Fibroblast of skin of back (primary cell): ENCODE data around the gene PLXDC2.

Experiments
- DNase-seq: peaks from one replicate; pipeline ENCODE4 v3.0.0-alpha.2; 2013

PLXDC2 gene

DNA sequence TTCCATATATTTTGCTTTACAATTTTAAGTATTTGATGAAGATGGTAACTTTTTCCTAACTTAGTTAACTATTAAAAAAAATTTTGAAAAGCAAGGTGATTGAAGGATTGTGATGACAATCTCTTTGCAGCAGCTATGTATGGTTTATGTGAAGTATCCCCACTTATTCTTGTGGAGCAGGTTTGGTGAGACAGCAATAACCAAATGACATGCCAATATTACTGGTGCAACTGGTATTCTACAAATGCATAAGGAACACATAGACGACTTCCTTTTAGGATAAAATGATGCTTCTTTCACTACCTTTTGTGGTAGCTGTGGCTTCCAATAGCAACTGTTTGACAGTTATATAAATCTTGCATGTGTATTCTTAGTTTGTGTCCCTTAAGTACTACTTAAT lies 465.3 kb downstream of the PLXDC2 start:
- no peak for DNase-seq

DNA sequence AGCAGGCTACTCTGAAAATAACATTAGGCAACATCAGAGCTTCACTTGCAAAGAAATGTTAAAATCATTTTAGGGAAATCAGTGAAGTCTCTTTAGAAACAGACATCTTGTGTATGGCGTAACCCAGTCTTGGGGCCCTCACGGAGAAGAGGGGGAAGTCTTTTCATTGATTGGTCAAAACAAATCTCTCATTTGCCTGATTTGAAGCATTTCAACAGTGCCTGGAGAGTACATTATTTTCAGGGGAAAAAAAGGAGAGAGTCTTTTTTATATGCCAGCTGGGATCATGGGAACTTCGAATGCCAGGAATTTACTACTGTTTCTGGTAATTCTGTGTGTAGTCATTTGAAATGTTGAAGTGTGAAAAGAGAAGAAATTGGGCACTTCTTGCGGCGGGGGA lies 471.4 kb downstream of the PLXDC2 start:
- DNase-seq = no peak

- DNase-seq = no peak
These were observed 471.8 kb downstream of the PLXDC2 start for GRCh38 chr10:20288060-20288459.

GRCh38 chr10:20289070-20289828 lies 473.0 kb downstream of the PLXDC2 start:
- DNase-seq = no peak

- DNase-seq = no peak
These were observed 482.2 kb downstream of the PLXDC2 start for GRCh38 chr10:20298417-20298816.

- DNase-seq = peak; percentile 44
These were observed 483.0 kb downstream of the PLXDC2 start for GRCh38 chr10:20299034-20299736.

DNA sequence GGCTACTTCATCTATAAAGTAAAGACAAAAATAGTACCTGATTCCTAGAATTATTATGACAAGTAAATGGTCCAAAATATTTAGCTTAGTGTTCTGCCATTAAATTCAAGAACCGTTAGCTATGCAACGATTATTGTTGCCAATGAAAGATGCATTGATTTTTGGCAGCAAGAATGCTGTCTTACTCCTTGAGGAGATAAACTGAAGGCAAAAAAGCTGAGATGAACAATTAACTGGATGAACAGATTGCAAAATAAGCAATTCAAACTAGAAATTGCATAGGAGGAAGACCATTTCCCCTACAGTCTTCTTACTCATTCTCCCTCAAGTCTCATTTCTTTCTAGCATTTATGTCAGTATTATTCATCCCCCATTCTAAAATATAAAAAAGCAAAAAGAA lies 484.5 kb downstream of the PLXDC2 start:
- no peak for DNase-seq

- no peak for DNase-seq
These were observed 485.8 kb downstream of the PLXDC2 start for GRCh38 chr10:20302033-20302432.

GRCh38 chr10:20303453-20304152 lies 487.4 kb downstream of the PLXDC2 start:
- no peak for DNase-seq

- no peak for DNase-seq
These were observed 497.4 kb downstream of the PLXDC2 start for GRCh38 chr10:20313665-20314064.

- DNase-seq = no peak
These were observed 498.2 kb downstream of the PLXDC2 start for GRCh38 chr10:20314431-20314830.

- no peak for DNase-seq
These were observed 511.7 kb downstream of the PLXDC2 start for GRCh38 chr10:20327954-20328353.

GRCh38 chr10:20330246-20330645 lies 514.0 kb downstream of the PLXDC2 start:
- no peak for DNase-seq

DNA sequence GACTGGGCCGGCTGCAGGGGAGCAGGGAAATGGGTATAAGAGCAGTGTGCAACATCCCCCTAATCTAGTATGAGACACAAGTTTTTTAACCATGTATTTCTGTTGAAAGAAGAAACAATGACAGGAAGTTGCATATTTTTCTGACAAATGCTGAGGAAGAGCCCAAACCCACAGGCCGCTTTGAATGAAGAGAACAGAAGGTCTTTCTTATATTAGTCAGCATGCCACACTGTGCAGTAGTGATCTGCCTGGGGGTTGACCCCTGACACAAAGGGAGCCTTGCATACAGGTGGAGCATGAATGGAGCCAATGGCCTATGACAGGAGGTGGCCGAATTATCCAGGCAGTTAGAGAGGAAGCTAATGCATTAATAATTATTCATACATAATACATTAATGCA lies 518.3 kb downstream of the PLXDC2 start:
- no peak for DNase-seq
